ENCODE results near the gene KIAA0825.
A peak's percentile ranks its signal among the peaks of the same experiment; 100 is the strongest.

Gene KIAA0825

GRCh38 chr5:94276751-94277150 lies 341.7 kb downstream of the KIAA0825 start:
- Histone ChIP-seq H3K27me3 (ENCODE audit: control insufficient read depth, insufficient read depth, low read length) (no peaks in the 10 kb centered on the region), H3K9me3 (ENCODE audit: control insufficient read depth, insufficient read depth, low read length) (no peaks in the 10 kb centered on the region), H3K4me3 (ENCODE audit: low read depth, low read length) (no peak overlapping the region), H3K27ac (ENCODE audit: low read depth, low read length) (no peak overlapping the region), H3K4me1 (ENCODE audit: control insufficient read depth, insufficient read depth, low read length) (peaks cover 6% of the 10 kb centered on the region), H3K36me3 (ENCODE audit: control insufficient read depth, insufficient read depth, low read length) (peaks cover 7% of the 10 kb centered on the region; the same call in 1 of the 2 replicates), H3K9ac (ENCODE audit: low read depth, low read length) (no peak overlapping the region)

GRCh38 chr5:94276048-94276447 lies 342.4 kb downstream of the KIAA0825 start:
- Histone ChIP-seq H3K4me3 (ENCODE audit: low read depth, low read length) (no peak overlapping the region), H3K27ac (ENCODE audit: low read depth, low read length) (no peak overlapping the region), H3K9ac (ENCODE audit: low read depth, low read length) (no peak overlapping the region), H3K36me3 (ENCODE audit: control insufficient read depth, insufficient read depth, low read length) (peaks cover 7% of the 10 kb centered on the region; the same call in 1 of the 2 replicates), H3K4me1 (ENCODE audit: control insufficient read depth, insufficient read depth, low read length) (no peaks in the 10 kb centered on the region), H3K9me3 (ENCODE audit: control insufficient read depth, insufficient read depth, low read length) (no peaks in the 10 kb centered on the region), H3K27me3 (ENCODE audit: control insufficient read depth, insufficient read depth, low read length) (no peaks in the 10 kb centered on the region)

GRCh38 chr5:94274707-94275106 lies 343.7 kb downstream of the KIAA0825 start:
- H3K4me3 ChIP-seq (ENCODE audit: low read depth, low read length): no peak overlapping the region
- H3K27ac ChIP-seq (ENCODE audit: low read depth, low read length): no peak overlapping the region
- no peak overlapping the region for H3K9ac ChIP-seq (ENCODE audit: low read depth, low read length)
- H3K36me3 ChIP-seq (ENCODE audit: control insufficient read depth, insufficient read depth, low read length): peaks cover 5% of the 10 kb centered on the region; the same call in 1 of the 2 replicates
- no peaks in the 10 kb centered on the region for H3K9me3 ChIP-seq (ENCODE audit: control insufficient read depth, insufficient read depth, low read length)
- H3K4me1 ChIP-seq (ENCODE audit: control insufficient read depth, insufficient read depth, low read length): no peaks in the 10 kb centered on the region
- no peaks in the 10 kb centered on the region for H3K27me3 ChIP-seq (ENCODE audit: control insufficient read depth, insufficient read depth, low read length)

GRCh38 chr5:94268226-94268625 lies 350.2 kb downstream of the KIAA0825 start:
- Histone ChIP-seq H3K9me3 (ENCODE audit: control insufficient read depth, insufficient read depth, low read length) (no peaks in the 10 kb centered on the region), H3K9ac (ENCODE audit: low read depth, low read length) (no peak overlapping the region)

GRCh38 chr5:94267350-94267899 lies 351.0 kb downstream of the KIAA0825 start:
- Histone ChIP-seq H3K27me3 (ENCODE audit: control insufficient read depth, insufficient read depth, low read length) (no peaks in the 10 kb centered on the region), H3K36me3 (ENCODE audit: control insufficient read depth, insufficient read depth, low read length) (0 out of 2 replicates have a peak, but pooled peaks cover 8% of the 10 kb centered on the region), H3K4me1 (ENCODE audit: control insufficient read depth, insufficient read depth, low read length) (peaks cover 31% of the 10 kb centered on the region), H3K9me3 (ENCODE audit: control insufficient read depth, insufficient read depth, low read length) (no peaks in the 10 kb centered on the region), H3K27ac (ENCODE audit: low read depth, low read length) (no peak overlapping the region), H3K4me3 (ENCODE audit: low read depth, low read length) (no peak overlapping the region), H3K9ac (ENCODE audit: low read depth, low read length) (no peak overlapping the region)

More at GRCh38 chr5:94268226-94268625, 350.2 kb downstream of the KIAA0825 start:
- Histone ChIP-seq H3K36me3 (ENCODE audit: control insufficient read depth, insufficient read depth, low read length) (0 out of 2 replicates have a peak, but pooled peaks cover 8% of the 10 kb centered on the region), H3K27ac (ENCODE audit: low read depth, low read length) (no peak overlapping the region), H3K4me3 (ENCODE audit: low read depth, low read length) (no peak overlapping the region), H3K4me1 (ENCODE audit: control insufficient read depth, insufficient read depth, low read length) (peaks cover 31% of the 10 kb centered on the region), H3K27me3 (ENCODE audit: control insufficient read depth, insufficient read depth, low read length) (no peaks in the 10 kb centered on the region)

- Histone ChIP-seq H3K27me3 (ENCODE audit: control insufficient read depth, insufficient read depth, low read length) (no peaks in the 10 kb centered on the region), H3K9me3 (ENCODE audit: control insufficient read depth, insufficient read depth, low read length) (no peaks in the 10 kb centered on the region), H3K4me3 (ENCODE audit: low read depth, low read length) (no peak overlapping the region), H3K27ac (ENCODE audit: low read depth, low read length) (no peak overlapping the region), H3K36me3 (ENCODE audit: control insufficient read depth, insufficient read depth, low read length) (0 out of 2 replicates have a peak, but pooled peaks cover 8% of the 10 kb centered on the region), H3K9ac (ENCODE audit: low read depth, low read length) (no peak overlapping the region), H3K4me1 (ENCODE audit: control insufficient read depth, insufficient read depth, low read length) (peaks cover 31% of the 10 kb centered on the region)
Observed at GRCh38 chr5:94266170-94266569, 352.2 kb downstream of the KIAA0825 start.

- Histone ChIP-seq H3K27ac (ENCODE audit: low read depth, low read length) (no peak overlapping the region), H3K9me3 (ENCODE audit: control insufficient read depth, insufficient read depth, low read length) (no peaks in the 10 kb centered on the region), H3K4me3 (ENCODE audit: low read depth, low read length) (no peak overlapping the region), H3K4me1 (ENCODE audit: control insufficient read depth, insufficient read depth, low read length) (peaks cover 25% of the 10 kb centered on the region), H3K9ac (ENCODE audit: low read depth, low read length) (no peak overlapping the region), H3K27me3 (ENCODE audit: control insufficient read depth, insufficient read depth, low read length) (no peaks in the 10 kb centered on the region), H3K36me3 (ENCODE audit: control insufficient read depth, insufficient read depth, low read length) (0 out of 2 replicates have a peak, but pooled peaks cover 8% of the 10 kb centered on the region)
Observed at GRCh38 chr5:94263068-94263467, 355.3 kb downstream of the KIAA0825 start.

GRCh38 chr5:94260096-94260495 lies 358.3 kb downstream of the KIAA0825 start:
- H3K27ac ChIP-seq (ENCODE audit: low read depth, low read length): no peak overlapping the region
- peaks cover 18% of the 10 kb centered on the region; the same call in 1 of the 2 replicates for H3K36me3 ChIP-seq (ENCODE audit: control insufficient read depth, insufficient read depth, low read length)
- no peaks in the 10 kb centered on the region for H3K9me3 ChIP-seq (ENCODE audit: control insufficient read depth, insufficient read depth, low read length)
- no peak overlapping the region for H3K9ac ChIP-seq (ENCODE audit: low read depth, low read length)
- no peaks in the 10 kb centered on the region for H3K27me3 ChIP-seq (ENCODE audit: control insufficient read depth, insufficient read depth, low read length)
- H3K4me1 ChIP-seq (ENCODE audit: control insufficient read depth, insufficient read depth, low read length): no peaks in the 10 kb centered on the region; the same call in 1 of the 2 replicates
- H3K4me3 ChIP-seq (ENCODE audit: low read depth, low read length): no peak overlapping the region

GRCh38 chr5:94254214-94254613 lies 364.2 kb downstream of the KIAA0825 start:
- no peak overlapping the region for H3K9ac ChIP-seq (ENCODE audit: low read depth, low read length)
- H3K9me3 ChIP-seq (ENCODE audit: control insufficient read depth, insufficient read depth, low read length): no peaks in the 10 kb centered on the region
- H3K36me3 ChIP-seq (ENCODE audit: control insufficient read depth, insufficient read depth, low read length): peaks cover 10% of the 10 kb centered on the region; the same call in 1 of the 2 replicates
- H3K27ac ChIP-seq (ENCODE audit: low read depth, low read length): peak overlapping the region; percentile 31
- peaks cover 33% of the 10 kb centered on the region for H3K4me1 ChIP-seq (ENCODE audit: control insufficient read depth, insufficient read depth, low read length)
- no peak overlapping the region for H3K4me3 ChIP-seq (ENCODE audit: low read depth, low read length)
- no peaks in the 10 kb centered on the region for H3K27me3 ChIP-seq (ENCODE audit: control insufficient read depth, insufficient read depth, low read length)

GRCh38 chr5:94250985-94251384 lies 367.4 kb downstream of the KIAA0825 start:
- H3K27ac ChIP-seq (ENCODE audit: low read depth, low read length): no peak overlapping the region
- H3K27me3 ChIP-seq (ENCODE audit: control insufficient read depth, insufficient read depth, low read length): no peaks in the 10 kb centered on the region
- H3K4me3 ChIP-seq (ENCODE audit: low read depth, low read length): no peak overlapping the region
- no peak overlapping the region for H3K9ac ChIP-seq (ENCODE audit: low read depth, low read length)
- peaks cover 38% of the 10 kb centered on the region for H3K4me1 ChIP-seq (ENCODE audit: control insufficient read depth, insufficient read depth, low read length)
- H3K36me3 ChIP-seq (ENCODE audit: control insufficient read depth, insufficient read depth, low read length): peaks cover 12% of the 10 kb centered on the region
- H3K9me3 ChIP-seq (ENCODE audit: control insufficient read depth, insufficient read depth, low read length): no peaks in the 10 kb centered on the region

- Histone ChIP-seq H3K4me1 (ENCODE audit: control insufficient read depth, insufficient read depth, low read length) (peaks cover 38% of the 10 kb centered on the region), H3K9me3 (ENCODE audit: control insufficient read depth, insufficient read depth, low read length) (no peaks in the 10 kb centered on the region), H3K36me3 (ENCODE audit: control insufficient read depth, insufficient read depth, low read length) (peaks cover 16% of the 10 kb centered on the region), H3K9ac (ENCODE audit: low read depth, low read length) (no peak overlapping the region), H3K4me3 (ENCODE audit: low read depth, low read length) (no peak overlapping the region), H3K27me3 (ENCODE audit: control insufficient read depth, insufficient read depth, low read length) (no peaks in the 10 kb centered on the region), H3K27ac (ENCODE audit: low read depth, low read length) (peak overlapping the region; percentile 15)
Observed at GRCh38 chr5:94249430-94249829, 369.0 kb downstream of the KIAA0825 start.

All from HUES48 (cell line).